ENCODE measurements around the gene STK32C.
"Not testable (repeated sequence)": the region's sequence is repeated elsewhere in the genome, so short reads cannot be mapped to it uniquely, and the experiment has no call there.

Gene STK32C

DNA sequence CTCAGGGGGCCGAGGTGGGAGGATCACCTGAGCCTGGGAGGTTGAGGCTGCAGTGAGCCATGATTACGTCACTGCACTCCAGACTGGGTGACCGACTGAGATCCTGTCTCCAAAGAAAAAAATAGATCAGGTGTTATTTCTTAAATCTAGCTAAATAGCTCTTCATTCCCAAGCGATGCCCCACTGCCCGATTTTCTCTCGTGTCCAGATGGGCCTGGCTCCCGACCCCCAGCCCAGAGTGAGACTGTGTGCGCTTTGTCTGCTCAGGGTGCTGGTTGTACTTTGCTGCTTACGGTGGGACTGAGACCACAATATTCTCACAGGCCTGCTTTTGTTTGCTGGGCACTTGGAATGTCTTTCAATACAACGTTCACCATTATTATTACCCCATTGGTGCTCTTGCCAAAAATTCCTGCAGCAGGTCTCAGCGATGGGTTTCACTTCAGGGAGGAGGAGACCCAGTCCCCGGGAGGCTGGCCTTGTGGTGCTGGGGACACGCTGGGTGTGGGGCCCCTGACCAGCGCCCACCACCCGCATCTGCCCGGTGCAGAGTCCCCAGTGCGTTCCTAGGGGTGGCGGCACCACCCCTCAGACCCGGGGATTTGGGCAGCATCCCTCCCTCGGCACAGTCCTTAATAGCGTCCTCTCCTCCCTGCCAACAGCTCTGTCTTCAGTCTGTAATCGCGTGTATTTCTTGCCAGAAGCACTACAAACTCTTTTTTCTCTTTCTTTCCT lies 141.4 kb downstream of the STK32C start:
- H3K27ac ChIP-seq (ENCODE audit: low read depth, low read length) = no peak overlapping the region
- no peaks in the 10 kb centered on the region for H3K27me3 ChIP-seq (ENCODE audit: insufficient read depth, low read length)
- no peaks in the 10 kb centered on the region for H3K4me1 ChIP-seq (ENCODE audit: control insufficient read depth, insufficient read depth, low read length, unreplicated experiment)
- no peak overlapping the region for H2AFZ ChIP-seq (ENCODE audit: low read length, unreplicated experiment)
- no peak overlapping the region for H3K4me3 ChIP-seq (ENCODE audit: low read depth, low read length)
- no peaks in the 10 kb centered on the region for H3K36me3 ChIP-seq (ENCODE audit: insufficient read depth, low read length)
- no peaks in the 10 kb centered on the region for H3K79me2 ChIP-seq (ENCODE audit: control insufficient read depth, insufficient read depth, low read length, unreplicated experiment)

DNA sequence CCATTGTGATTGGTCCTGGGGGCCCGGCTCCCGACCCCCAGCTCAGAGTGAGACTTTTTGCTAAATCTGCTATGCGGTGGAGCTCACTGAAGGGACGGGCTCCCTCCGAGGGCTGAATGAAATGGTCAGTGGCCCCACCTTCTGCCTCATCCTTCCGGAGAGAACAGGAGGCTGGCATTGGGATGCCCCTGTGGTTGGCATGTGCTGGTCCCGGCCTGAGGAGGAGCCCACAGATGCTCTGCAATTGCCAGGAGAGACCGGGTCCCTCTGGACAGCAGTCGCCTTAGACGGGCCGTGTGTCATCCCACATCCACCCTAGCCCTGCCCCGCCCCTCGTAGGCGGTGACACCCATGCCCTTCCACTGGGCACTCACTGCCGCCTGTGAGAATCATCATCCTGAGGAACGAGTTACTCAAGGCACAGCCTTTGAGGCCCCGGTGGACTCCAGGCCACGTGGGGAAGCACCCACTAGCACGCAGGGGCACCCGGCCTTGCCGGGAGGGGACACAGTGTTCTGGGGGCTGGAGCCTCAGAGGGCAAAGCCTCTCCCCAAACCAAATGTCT lies 142.3 kb downstream of the STK32C start:
- Histone ChIP-seq H3K36me3 (ENCODE audit: insufficient read depth, low read length) (no peaks in the 10 kb centered on the region), H3K27ac (ENCODE audit: low read depth, low read length) (no peak overlapping the region), H3K27me3 (ENCODE audit: insufficient read depth, low read length) (no peaks in the 10 kb centered on the region), H2AFZ (ENCODE audit: low read length, unreplicated experiment) (no peak overlapping the region), H3K4me1 (ENCODE audit: control insufficient read depth, insufficient read depth, low read length, unreplicated experiment) (no peaks in the 10 kb centered on the region), H3K79me2 (ENCODE audit: control insufficient read depth, insufficient read depth, low read length, unreplicated experiment) (no peaks in the 10 kb centered on the region), H3K4me3 (ENCODE audit: low read depth, low read length) (no peak overlapping the region)

DNA sequence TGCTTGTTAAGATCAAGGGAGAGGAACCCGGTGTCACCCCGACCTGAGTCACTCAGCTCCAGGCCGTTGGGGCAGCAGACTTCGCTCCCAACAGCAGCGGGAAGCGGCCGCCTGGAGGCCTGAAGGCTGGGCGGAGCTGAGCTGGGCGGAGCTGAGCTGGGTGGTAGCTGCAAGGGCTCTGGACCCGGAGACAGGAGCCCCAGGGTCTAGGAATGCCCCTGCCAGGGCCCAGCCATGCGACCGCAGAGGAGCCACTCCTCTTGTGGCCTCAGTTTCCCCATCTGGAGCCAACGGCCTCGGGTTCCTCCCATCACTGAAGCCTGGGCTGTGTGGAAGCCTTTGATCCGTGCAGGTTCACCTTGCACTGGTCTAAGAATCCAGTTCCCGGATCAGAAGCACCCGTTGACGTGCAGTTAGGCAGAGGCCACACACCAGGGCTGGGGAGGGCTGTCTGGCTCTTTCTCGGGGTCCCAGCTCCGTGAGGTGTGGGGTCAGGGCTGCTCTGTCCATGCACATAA lies 142.9 kb downstream of the STK32C start:
- H3K27me3 ChIP-seq (ENCODE audit: insufficient read depth, low read length) = no peaks in the 10 kb centered on the region
- H3K4me3 ChIP-seq (ENCODE audit: low read depth, low read length) = no peak overlapping the region
- no peak overlapping the region for H3K27ac ChIP-seq (ENCODE audit: low read depth, low read length)
- H3K36me3 ChIP-seq (ENCODE audit: insufficient read depth, low read length) = no peaks in the 10 kb centered on the region
- H2AFZ ChIP-seq (ENCODE audit: low read length, unreplicated experiment) = no peak overlapping the region
- H3K79me2 ChIP-seq (ENCODE audit: control insufficient read depth, insufficient read depth, low read length, unreplicated experiment) = no peaks in the 10 kb centered on the region
- H3K4me1 ChIP-seq (ENCODE audit: control insufficient read depth, insufficient read depth, low read length, unreplicated experiment) = no peaks in the 10 kb centered on the region

DNA sequence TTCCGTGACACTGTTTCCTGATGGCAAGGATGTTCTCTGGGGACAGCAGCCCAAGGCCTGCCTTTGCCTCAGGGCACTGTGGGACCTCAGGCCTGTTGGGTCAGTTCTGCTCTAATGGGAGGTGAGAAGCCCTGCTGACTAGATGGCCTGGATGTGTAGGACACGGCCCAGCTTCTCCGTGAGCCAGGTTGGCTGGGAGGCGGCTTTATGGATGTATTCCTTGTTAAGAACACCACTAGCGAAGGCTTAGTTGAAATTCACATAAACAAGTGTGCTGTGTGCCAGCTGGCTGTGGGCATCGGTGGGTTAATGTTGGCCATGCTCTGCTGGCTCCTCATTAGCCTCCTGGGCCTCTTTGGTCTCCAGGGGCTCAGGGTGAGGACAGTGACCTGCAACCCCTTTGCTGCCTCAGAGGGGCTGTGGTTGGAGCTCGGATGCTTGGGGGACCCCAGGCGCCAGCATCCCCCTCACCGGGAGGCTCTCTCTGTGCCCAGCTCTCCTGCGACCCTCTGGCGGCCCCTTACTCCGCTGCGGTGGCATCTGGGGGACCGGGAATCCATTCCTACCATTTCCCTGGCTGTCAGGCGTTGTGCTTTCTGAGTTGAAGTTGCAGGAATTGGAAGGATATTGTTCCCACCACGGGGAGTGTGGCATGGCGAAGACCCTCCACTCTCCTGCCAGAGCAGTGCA lies 143.8 kb downstream of the STK32C start:
- Histone ChIP-seq H2AFZ (ENCODE audit: low read length, unreplicated experiment) (no peak overlapping the region), H3K4me1 (ENCODE audit: control insufficient read depth, insufficient read depth, low read length, unreplicated experiment) (no peaks in the 10 kb centered on the region), H3K27ac (ENCODE audit: low read depth, low read length) (no peak overlapping the region), H3K79me2 (ENCODE audit: control insufficient read depth, insufficient read depth, low read length, unreplicated experiment) (no peaks in the 10 kb centered on the region), H3K36me3 (ENCODE audit: insufficient read depth, low read length) (no peaks in the 10 kb centered on the region), H3K4me3 (ENCODE audit: low read depth, low read length) (no peak overlapping the region), H3K27me3 (ENCODE audit: insufficient read depth, low read length) (no peaks in the 10 kb centered on the region)

DNA sequence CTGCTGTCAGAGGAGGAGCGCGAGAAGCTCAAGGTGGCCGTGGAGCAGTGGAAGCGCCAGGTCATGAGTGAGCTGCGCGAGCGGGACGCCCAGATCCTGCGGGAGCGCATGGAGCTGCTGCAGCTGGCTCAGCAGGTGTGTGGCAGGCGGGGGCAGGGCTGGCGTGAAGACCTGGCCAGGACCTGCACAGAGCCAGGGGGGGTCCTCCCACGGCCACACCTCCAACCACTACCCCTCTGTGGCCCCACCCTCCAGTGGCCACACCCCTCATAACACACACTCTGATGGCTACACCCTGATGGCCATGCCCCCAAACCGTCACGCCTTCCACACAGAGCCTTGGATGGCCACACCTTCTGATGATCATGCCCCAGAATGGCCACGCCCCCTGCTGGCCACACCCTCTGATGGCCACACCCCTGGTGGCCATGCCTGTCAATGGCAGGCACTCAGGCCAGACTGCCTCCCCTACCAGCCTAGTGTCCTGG lies 144.4 kb downstream of the STK32C start:
- Histone ChIP-seq H3K36me3 (ENCODE audit: insufficient read depth, low read length) (no peaks in the 10 kb centered on the region), H3K4me3 (ENCODE audit: low read depth, low read length) (no peak overlapping the region), H3K79me2 (ENCODE audit: control insufficient read depth, insufficient read depth, low read length, unreplicated experiment) (no peaks in the 10 kb centered on the region), H3K27me3 (ENCODE audit: insufficient read depth, low read length) (no peaks in the 10 kb centered on the region), H3K27ac (ENCODE audit: low read depth, low read length) (no peak overlapping the region), H3K4me1 (ENCODE audit: control insufficient read depth, insufficient read depth, low read length, unreplicated experiment) (no peaks in the 10 kb centered on the region), H2AFZ (ENCODE audit: low read length, unreplicated experiment) (no peak overlapping the region)

DNA sequence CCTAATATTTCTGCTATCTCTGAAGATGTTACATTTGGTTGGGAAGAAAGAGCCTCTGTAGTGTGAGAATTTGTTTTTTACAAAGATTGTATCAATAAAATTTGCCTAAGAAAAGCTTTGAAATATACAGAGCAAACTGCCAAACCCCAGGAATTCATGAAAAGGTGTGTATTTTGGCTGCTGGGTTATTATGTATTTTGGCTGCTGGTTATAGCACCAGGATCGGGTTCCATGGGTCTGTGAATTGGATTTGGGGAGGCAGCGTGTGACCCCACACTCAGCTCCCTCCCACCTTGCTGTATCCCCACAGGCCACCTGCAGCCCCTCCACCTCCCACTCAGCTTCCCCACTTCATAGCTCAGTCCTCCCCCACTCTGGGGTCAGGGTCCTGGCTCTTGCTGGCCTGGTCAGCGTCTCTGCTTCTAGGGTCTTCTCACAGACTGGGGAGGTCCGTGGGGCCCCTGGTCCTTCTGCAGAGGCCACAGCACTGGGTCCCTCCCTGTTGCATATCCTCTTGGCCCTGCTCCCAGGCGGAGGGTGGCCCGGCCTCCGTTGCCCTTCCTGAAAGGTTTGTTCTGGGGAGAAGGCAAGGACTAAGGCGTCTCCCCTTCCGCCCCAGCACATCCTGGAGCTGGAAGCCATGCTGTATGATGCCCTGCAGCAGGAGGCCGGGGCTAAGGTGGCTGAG lies 145.0 kb downstream of the STK32C start:
- no peak overlapping the region for H3K27ac ChIP-seq (ENCODE audit: low read depth, low read length)
- no peaks in the 10 kb centered on the region for H3K4me1 ChIP-seq (ENCODE audit: control insufficient read depth, insufficient read depth, low read length, unreplicated experiment)
- no peaks in the 10 kb centered on the region for H3K36me3 ChIP-seq (ENCODE audit: insufficient read depth, low read length)
- H3K4me3 ChIP-seq (ENCODE audit: low read depth, low read length) = no peak overlapping the region
- no peak overlapping the region for H2AFZ ChIP-seq (ENCODE audit: low read length, unreplicated experiment)
- H3K27me3 ChIP-seq (ENCODE audit: insufficient read depth, low read length) = no peaks in the 10 kb centered on the region
- no peaks in the 10 kb centered on the region for H3K79me2 ChIP-seq (ENCODE audit: control insufficient read depth, insufficient read depth, low read length, unreplicated experiment)

DNA sequence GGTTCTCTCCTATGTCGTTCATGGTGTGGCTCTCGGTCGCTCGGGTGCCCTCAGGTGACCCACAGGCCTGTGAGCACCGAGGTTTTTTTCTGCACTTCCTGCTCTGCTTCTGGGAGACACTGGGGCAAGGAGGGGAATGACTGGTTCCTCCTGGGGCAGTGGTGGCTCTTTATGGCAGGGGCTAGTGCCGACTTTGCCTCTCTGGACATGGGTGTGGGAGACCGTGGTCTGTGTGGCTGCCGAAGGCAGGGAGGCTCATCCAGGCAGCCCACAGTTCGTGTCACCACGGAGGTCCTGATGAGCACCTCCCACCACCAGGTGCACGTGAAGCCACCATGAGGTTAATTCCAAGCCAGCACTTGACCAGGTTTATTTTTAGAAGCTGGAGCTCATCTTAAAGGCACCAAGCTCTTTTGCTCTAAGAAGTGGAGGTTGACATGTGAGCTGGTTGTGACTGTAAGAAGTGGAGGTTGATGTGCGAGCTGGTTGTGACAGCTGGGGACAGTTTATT lies 145.7 kb downstream of the STK32C start:
- H2AFZ ChIP-seq (ENCODE audit: low read length, unreplicated experiment) = no peak overlapping the region
- H3K4me1 ChIP-seq (ENCODE audit: control insufficient read depth, insufficient read depth, low read length, unreplicated experiment) = no peaks in the 10 kb centered on the region
- no peaks in the 10 kb centered on the region for H3K27me3 ChIP-seq (ENCODE audit: insufficient read depth, low read length)

DNA sequence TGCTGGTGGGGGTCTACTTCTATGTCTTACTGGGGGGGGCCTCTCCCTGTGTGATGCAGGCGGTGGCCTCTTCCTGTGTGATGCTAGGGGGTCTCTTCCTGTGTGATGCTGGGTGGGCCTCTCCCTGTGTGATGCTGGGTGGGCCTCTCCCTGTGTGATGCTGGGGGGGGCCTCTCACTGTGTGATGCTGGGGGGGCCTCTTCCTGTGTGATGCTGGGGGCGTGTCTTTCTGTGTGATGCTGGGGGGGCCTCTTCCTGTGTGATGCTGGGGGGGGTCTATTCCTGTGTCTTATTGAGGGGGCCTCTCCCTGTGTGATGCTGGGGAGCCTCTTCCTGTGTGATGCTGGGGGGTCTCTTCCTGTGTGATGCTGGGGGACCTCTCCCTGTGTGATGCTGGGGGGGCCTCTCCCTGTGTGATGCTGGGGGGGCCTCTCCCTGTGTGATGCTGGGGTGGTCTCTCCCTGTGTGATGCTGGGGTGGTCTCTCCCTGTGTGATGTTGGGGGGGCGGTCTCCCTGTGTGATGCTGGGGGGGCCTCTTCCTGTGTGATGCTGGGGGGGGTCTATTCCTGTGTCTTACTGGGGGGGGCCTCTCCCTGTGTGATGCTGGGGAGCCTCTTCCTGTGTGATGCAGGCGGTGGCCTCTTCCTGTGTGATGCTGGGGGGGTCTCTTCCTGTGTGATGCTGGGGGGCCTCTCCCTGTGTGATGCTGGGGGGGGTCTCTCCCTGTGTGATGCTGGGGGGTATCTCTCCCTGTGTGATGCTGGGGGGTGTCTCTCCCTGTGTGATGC lies 146.7 kb downstream of the STK32C start:
- H3K36me3 ChIP-seq (ENCODE audit: insufficient read depth, low read length); H3K4me1 ChIP-seq (ENCODE audit: control insufficient read depth, insufficient read depth, low read length, unreplicated experiment): not testable (repeated sequence)

More for the DNA sequence above, 145.7 kb downstream of the STK32C start:
- no peak overlapping the region for H3K27ac ChIP-seq (ENCODE audit: low read depth, low read length)
- no peak overlapping the region for H3K4me3 ChIP-seq (ENCODE audit: low read depth, low read length)
- no peaks in the 10 kb centered on the region for H3K79me2 ChIP-seq (ENCODE audit: control insufficient read depth, insufficient read depth, low read length, unreplicated experiment)
- H3K36me3 ChIP-seq (ENCODE audit: insufficient read depth, low read length) = no peaks in the 10 kb centered on the region

DNA sequence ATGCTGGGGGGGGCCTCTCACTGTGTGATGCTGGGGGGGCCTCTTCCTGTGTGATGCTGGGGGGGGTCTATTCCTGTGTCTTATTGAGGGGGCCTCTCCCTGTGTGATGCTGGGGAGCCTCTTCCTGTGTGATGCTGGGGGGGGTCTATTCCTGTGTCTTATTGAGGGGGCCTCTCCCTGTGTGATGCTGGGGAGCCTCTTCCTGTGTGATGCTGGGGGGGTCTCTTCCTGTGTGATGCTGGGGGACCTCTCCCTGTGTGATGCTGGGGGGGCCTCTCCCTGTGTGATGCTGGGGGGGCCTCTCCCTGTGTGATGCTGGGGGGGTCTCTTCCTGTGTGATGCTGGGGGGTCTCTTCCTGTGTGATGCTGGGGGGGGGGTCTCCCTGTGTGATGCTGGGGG lies 147.5 kb downstream of the STK32C start:
- H3K27ac ChIP-seq (ENCODE audit: low read depth, low read length); H3K4me3 ChIP-seq (ENCODE audit: low read depth, low read length); H3K36me3 ChIP-seq (ENCODE audit: insufficient read depth, low read length); H3K4me1 ChIP-seq (ENCODE audit: control insufficient read depth, insufficient read depth, low read length, unreplicated experiment); H3K27me3 ChIP-seq (ENCODE audit: insufficient read depth, low read length); H2AFZ ChIP-seq (ENCODE audit: low read length, unreplicated experiment); H3K79me2 ChIP-seq (ENCODE audit: control insufficient read depth, insufficient read depth, low read length, unreplicated experiment): not testable (repeated sequence)

More for the DNA sequence above, 146.7 kb downstream of the STK32C start:
- H2AFZ ChIP-seq (ENCODE audit: low read length, unreplicated experiment); H3K27ac ChIP-seq (ENCODE audit: low read depth, low read length); H3K4me3 ChIP-seq (ENCODE audit: low read depth, low read length); H3K79me2 ChIP-seq (ENCODE audit: control insufficient read depth, insufficient read depth, low read length, unreplicated experiment); H3K27me3 ChIP-seq (ENCODE audit: insufficient read depth, low read length): not testable (repeated sequence)

Measured in ACC112 (cell line).